ENCODE data around the gene STAM2.
"Not testable (repeated sequence)": the region's sequence is repeated elsewhere in the genome, so short reads cannot be mapped to it uniquely, and the experiment has no call there.

STAM2 gene

DNA sequence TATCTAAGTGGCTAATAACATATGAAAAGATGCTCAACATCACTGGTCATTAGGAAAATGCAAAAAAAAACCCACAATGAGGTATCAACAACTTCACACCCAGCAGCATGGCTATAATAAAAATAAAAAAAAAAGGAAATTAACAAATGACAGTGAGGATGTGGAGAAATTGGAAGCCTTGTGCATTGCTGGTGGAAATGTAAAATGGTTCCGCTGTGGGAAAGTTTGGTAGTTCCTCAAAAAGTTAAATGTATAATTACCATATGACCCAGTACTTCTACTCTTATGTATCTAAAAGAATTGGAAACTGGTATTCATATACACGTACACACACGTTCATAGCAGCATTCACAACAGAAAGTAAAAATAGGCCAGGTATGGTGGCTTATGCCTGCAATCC lies 61.2 kb downstream of the STAM2 start:
- H3F3A ChIP-seq (ENCODE audit: insufficient read depth, low read length) = no peaks in the 10 kb centered on the region
- no peak overlapping the region for H2AFZ ChIP-seq (ENCODE audit: low read length)
- DNase-seq = no peak
- H3K9me2 ChIP-seq (replicated peaks; ENCODE audit: insufficient read depth, low read length) = no peaks in the 10 kb centered on the region
- H4K20me1 ChIP-seq (ENCODE audit: insufficient read depth, low read length) = no peaks in the 10 kb centered on the region
- H3K27ac ChIP-seq (ENCODE audit: low read length) = no peak overlapping the region
- H3K79me2 ChIP-seq (ENCODE audit: low read length) = no peaks in the 10 kb centered on the region
- no peaks in the 10 kb centered on the region for H3K36me3 ChIP-seq (replicated peaks; ENCODE audit: insufficient read depth, low read length)
- no peaks in the 10 kb centered on the region for H3K9me3 ChIP-seq (replicated peaks; ENCODE audit: insufficient read depth, low read length)
- TF ChIP-seq EZH2 (optimal IDR thresholded peaks at IDR 0.05; ENCODE audit: low read depth, low read length) (no peak), EZH2phosphoT487 (IDR thresholded peaks at IDR 0.05; ENCODE audit: low read length) (no peak)
- TF ChIP-seq, protein P1, sequence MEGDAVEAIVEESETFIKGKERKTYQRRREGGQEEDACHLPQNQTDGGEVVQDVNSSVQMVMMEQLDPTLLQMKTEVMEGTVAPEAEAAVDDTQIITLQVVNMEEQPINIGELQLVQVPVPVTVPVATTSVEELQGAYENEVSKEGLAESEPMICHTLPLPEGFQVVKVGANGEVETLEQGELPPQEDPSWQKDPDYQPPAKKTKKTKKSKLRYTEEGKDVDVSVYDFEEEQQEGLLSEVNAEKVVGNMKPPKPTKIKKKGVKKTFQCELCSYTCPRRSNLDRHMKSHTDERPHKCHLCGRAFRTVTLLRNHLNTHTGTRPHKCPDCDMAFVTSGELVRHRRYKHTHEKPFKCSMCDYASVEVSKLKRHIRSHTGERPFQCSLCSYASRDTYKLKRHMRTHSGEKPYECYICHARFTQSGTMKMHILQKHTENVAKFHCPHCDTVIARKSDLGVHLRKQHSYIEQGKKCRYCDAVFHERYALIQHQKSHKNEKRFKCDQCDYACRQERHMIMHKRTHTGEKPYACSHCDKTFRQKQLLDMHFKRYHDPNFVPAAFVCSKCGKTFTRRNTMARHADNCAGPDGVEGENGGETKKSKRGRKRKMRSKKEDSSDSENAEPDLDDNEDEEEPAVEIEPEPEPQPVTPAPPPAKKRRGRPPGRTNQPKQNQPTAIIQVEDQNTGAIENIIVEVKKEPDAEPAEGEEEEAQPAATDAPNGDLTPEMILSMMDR (IDR thresholded peaks at IDR 0.05; ENCODE audit: low read length) = no peak
- H3K4me3 ChIP-seq (ENCODE audit: low read length) = no peak overlapping the region
- H3K4me1 ChIP-seq (ENCODE audit: low read length) = no peaks in the 10 kb centered on the region
- H3K9ac ChIP-seq (ENCODE audit: low read length) = no peak overlapping the region
- H3K27me3 ChIP-seq (replicated peaks; ENCODE audit: insufficient read depth, low read length) = no peaks in the 10 kb centered on the region
- no peak overlapping the region for H3K4me2 ChIP-seq (ENCODE audit: low read depth, low read length)

DNA sequence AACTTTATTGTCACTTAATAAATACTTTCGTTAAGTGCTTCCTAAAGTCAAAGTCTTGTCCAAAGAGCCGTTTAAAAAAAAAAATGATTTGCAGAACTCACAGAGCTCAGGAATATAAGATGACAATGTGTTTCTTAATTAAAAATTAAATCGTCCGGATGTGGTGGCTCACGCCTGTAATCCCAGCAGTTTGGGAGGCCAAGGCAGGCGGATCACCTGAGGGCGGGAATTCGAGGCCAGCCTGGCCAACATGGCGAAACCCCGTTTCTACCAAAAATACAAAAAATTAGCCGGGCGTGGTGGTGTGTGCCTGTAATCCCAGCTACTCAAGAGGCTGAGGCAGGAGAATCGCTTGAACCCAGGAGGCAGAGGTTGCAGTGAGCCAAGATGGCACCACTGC lies 68.4 kb downstream of the STAM2 start:
- not testable (repeated sequence) for H3K79me2 ChIP-seq (ENCODE audit: low read length); H3K9ac ChIP-seq (ENCODE audit: low read length); H3F3A ChIP-seq (ENCODE audit: insufficient read depth, low read length); H3K4me3 ChIP-seq (ENCODE audit: low read length); H3K4me1 ChIP-seq (ENCODE audit: low read length); H3K27ac ChIP-seq (ENCODE audit: low read length); H4K20me1 ChIP-seq (ENCODE audit: insufficient read depth, low read length); H2AFZ ChIP-seq (ENCODE audit: low read length); H3K4me2 ChIP-seq (ENCODE audit: low read depth, low read length); H3K27me3 ChIP-seq (replicated peaks; ENCODE audit: insufficient read depth, low read length); H3K36me3 ChIP-seq (replicated peaks; ENCODE audit: insufficient read depth, low read length); DNase-seq; H3K9me2 ChIP-seq (replicated peaks; ENCODE audit: insufficient read depth, low read length); H3K9me3 ChIP-seq (replicated peaks; ENCODE audit: insufficient read depth, low read length)

DNA sequence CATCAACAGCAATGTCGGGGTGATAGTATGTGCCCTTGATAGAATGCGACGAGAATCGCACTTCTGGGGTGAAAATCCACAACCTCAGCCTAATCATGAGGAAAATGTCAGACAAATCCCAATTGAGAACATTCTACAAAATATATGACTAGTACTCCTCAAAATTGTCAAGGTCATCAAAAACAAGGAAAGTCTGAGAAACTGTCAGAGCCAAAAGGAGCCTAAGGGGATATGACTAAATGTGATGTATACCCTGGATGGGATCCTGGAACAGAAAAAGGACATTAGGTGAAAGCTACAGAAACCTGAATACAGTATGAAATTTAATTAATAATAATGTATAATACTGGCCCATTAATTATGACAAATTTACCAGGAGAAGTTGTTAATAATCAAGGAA lies 69.1 kb downstream of the STAM2 start:
- Histone ChIP-seq H3K36me3 (replicated peaks; ENCODE audit: insufficient read depth, low read length) (no peaks in the 10 kb centered on the region), H3K4me2 (ENCODE audit: low read depth, low read length) (no peak overlapping the region), H4K20me1 (ENCODE audit: insufficient read depth, low read length) (no peaks in the 10 kb centered on the region), H3K27me3 (replicated peaks; ENCODE audit: insufficient read depth, low read length) (no peaks in the 10 kb centered on the region), H3K9me3 (replicated peaks; ENCODE audit: insufficient read depth, low read length) (no peaks in the 10 kb centered on the region), H3K9me2 (replicated peaks; ENCODE audit: insufficient read depth, low read length) (0 out of 2 replicates have a peak, but pooled peaks cover 2% of the 10 kb centered on the region), H3K27ac (ENCODE audit: low read length) (no peak overlapping the region), H3K4me1 (ENCODE audit: low read length) (no peaks in the 10 kb centered on the region), H2AFZ (ENCODE audit: low read length) (no peak overlapping the region), H3K4me3 (ENCODE audit: low read length) (no peak overlapping the region), H3F3A (ENCODE audit: insufficient read depth, low read length) (no peaks in the 10 kb centered on the region), H3K9ac (ENCODE audit: low read length) (no peak overlapping the region), H3K79me2 (ENCODE audit: low read length) (no peaks in the 10 kb centered on the region)
- no peak for DNase-seq
- TF ChIP-seq EZH2phosphoT487 (IDR thresholded peaks at IDR 0.05; ENCODE audit: low read length) (no peak), EZH2 (optimal IDR thresholded peaks at IDR 0.05; ENCODE audit: low read depth, low read length) (no peak)
- TF ChIP-seq, protein P1 (IDR thresholded peaks at IDR 0.05; ENCODE audit: low read length) = no peak

DNA sequence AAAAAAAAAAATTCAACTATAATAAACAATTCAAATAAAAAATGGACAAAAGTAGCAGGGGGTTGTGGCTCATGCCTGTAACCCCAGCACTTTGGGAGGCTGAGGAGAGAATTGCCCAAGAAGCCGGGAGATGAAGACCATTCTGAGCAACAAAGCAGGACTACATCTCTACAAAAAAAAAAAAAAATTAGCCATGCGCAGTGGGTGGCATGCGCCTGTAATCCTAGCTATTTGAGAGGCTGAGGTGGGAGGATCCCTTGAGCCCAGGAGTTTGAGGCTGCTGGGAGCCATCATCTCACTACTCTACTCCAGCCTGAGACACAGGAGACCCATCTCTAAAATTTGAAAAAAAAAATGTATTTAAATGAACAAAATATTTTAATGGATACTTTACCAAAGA lies 72.3 kb downstream of the STAM2 start:
- Histone ChIP-seq H3K9ac (ENCODE audit: low read length) (no peak overlapping the region), H3K4me1 (ENCODE audit: low read length) (no peaks in the 10 kb centered on the region), H3K4me3 (ENCODE audit: low read length) (no peak overlapping the region), H3K9me2 (replicated peaks; ENCODE audit: insufficient read depth, low read length) (0 out of 2 replicates have a peak, but pooled peaks cover 2% of the 10 kb centered on the region), H3K79me2 (ENCODE audit: low read length) (no peaks in the 10 kb centered on the region), H3K9me3 (replicated peaks; ENCODE audit: insufficient read depth, low read length) (no peaks in the 10 kb centered on the region), H3K36me3 (replicated peaks; ENCODE audit: insufficient read depth, low read length) (no peaks in the 10 kb centered on the region), H3K27ac (ENCODE audit: low read length) (no peak overlapping the region), H2AFZ (ENCODE audit: low read length) (no peak overlapping the region), H3K27me3 (replicated peaks; ENCODE audit: insufficient read depth, low read length) (no peaks in the 10 kb centered on the region), H3F3A (ENCODE audit: insufficient read depth, low read length) (no peaks in the 10 kb centered on the region), H3K4me2 (ENCODE audit: low read depth, low read length) (no peak overlapping the region), H4K20me1 (ENCODE audit: insufficient read depth, low read length) (no peaks in the 10 kb centered on the region)
- TF ChIP-seq, protein P1 (IDR thresholded peaks at IDR 0.05; ENCODE audit: low read length) = no peak
- TF ChIP-seq EZH2phosphoT487 (IDR thresholded peaks at IDR 0.05; ENCODE audit: low read length) (no peak), EZH2 (optimal IDR thresholded peaks at IDR 0.05; ENCODE audit: low read depth, low read length) (no peak)
- DNase-seq = no peak
